Peyer's patch (tissue), 4 donors: ENCODE data around the gene NUDT9. TPM values are rescaled to one million over a fixed set of nuclear protein-coding genes. Genes with fewer than 3 reads are reported as not detected.

Experiments used
- DNase-seq, 3 donors: peaks; one replicate each; pipeline ENCODE4 v3.0.0-alpha.2; 2017 to 2019
- H3K27ac ChIP-seq, 4 donors: fragments of 200-600 bp; sonication (generic); one replicate each; pipeline ENCODE4 v1.5.1; 2016 to 2019
- H3K27me3 ChIP-seq, 2 donors: fragments of 200-600 bp; sonication (generic); one replicate each; pipeline ENCODE4 v1.5.1; 2019
- H3K36me3 ChIP-seq, 3 donors: fragments of 200-600 bp; sonication (generic); one replicate each; pipeline ENCODE4 v1.5.1; 2016 to 2019
- H3K4me1 ChIP-seq, 4 donors: fragments of 200-600 bp; sonication (generic); one replicate each; pipeline ENCODE4 v1.5.1; 2016 to 2019
- H3K4me3 ChIP-seq, 4 donors: fragments of 200-600 bp; sonication (generic); 1 replicate in 3 of 4; 2 replicates in 1 of 4; pipeline ENCODE4 v1.5.1; 2016 to 2019; ENCODE audit warnings: mild to moderate bottlenecking in 1 of 4
- H3K9me3 ChIP-seq, 4 donors: fragments of 200-600 bp; sonication (generic); one replicate each; pipeline ENCODE4 v1.5.1; 2016 to 2019; ENCODE audit warnings: mild to moderate bottlenecking in 1 of 4
- POLR2A ChIP-seq, 2 donors: fragments of 450-650 bp; IDR thresholded peaks; one replicate each; pipeline ENCODE4 v1.5.1; 2017; ENCODE audit warnings: antibody characterized with exemption in 2 of 2, mild to moderate bottlenecking in 2 of 2, moderate library complexity in 2 of 2
- total RNA-seq, 4 donors: library from RNA; depleted of rRNA; stranded (reverse); fragments of >200 nt; gene quantifications; one replicate each; pipeline ENCODE4 v1.1.0, GENCODE V29; 2016
- TF ChIP-seq, protein P1 (sequence below), 6 experiments: fragments of 450-650 bp in 4 of 6; fragments of 200-600 bp in 2 of 6; sonication (generic) in 1 of 6; IDR thresholded peaks; one replicate each; pipeline ENCODE4 v1.5.1; 2017 to 2019; ENCODE audit warnings: antibody characterized with exemption in 6 of 6, mild to moderate bottlenecking in 3 of 6, moderate library complexity in 1 of 6

The NUDT9 gene
- total RNA-seq, 4 donors from 2014 or later: 11.6 to 47.1 (median 37.8) TPM

- no peak for DNase-seq
- TF ChIP-seq POLR2A (IDR thresholded peaks at IDR 0.05): no peak
- TF ChIP-seq, protein P1, sequence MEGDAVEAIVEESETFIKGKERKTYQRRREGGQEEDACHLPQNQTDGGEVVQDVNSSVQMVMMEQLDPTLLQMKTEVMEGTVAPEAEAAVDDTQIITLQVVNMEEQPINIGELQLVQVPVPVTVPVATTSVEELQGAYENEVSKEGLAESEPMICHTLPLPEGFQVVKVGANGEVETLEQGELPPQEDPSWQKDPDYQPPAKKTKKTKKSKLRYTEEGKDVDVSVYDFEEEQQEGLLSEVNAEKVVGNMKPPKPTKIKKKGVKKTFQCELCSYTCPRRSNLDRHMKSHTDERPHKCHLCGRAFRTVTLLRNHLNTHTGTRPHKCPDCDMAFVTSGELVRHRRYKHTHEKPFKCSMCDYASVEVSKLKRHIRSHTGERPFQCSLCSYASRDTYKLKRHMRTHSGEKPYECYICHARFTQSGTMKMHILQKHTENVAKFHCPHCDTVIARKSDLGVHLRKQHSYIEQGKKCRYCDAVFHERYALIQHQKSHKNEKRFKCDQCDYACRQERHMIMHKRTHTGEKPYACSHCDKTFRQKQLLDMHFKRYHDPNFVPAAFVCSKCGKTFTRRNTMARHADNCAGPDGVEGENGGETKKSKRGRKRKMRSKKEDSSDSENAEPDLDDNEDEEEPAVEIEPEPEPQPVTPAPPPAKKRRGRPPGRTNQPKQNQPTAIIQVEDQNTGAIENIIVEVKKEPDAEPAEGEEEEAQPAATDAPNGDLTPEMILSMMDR (IDR thresholded peaks at IDR 0.05): no peak
- H3K27me3 ChIP-seq: no peaks in the 10 kb centered on the region
- H3K27ac ChIP-seq: no peak overlapping the region
- H3K4me1 ChIP-seq: no peaks in the 10 kb centered on the region
- H3K36me3 ChIP-seq: peaks cover 0 to 39% (median 0%) of the 10 kb centered on the region in 3 donors
- no peak overlapping the region for H3K4me3 ChIP-seq
- H3K9me3 ChIP-seq: no peaks in the 10 kb centered on the region
These were observed 29.2 kb downstream of the NUDT9 start for GRCh38 chr4:87451537-87451936.

DNA sequence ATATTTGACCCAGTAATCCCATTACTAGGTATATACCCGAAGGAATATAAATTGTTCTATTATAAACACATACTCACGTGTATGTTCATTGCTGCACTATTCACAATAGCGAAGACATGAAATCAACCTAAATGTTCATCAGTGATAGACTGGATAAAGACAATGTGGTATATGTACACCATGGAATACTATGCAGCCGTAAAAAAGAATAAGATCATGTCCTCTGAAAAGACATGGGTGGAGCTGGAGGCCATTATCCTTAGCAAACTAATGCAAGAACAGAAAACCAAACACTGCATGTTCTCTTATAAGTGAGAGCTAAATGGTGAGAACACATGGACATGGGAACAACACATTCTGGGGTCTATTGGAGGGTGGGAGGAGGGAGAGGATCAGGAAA is 36.5 kb downstream of the NUDT9 start:
- H3K9me3 ChIP-seq: no peaks in the 10 kb centered on the region
- H3K4me3 ChIP-seq: no peak overlapping the region
- H3K36me3 ChIP-seq: peaks cover 0 to 31% (median 0%) of the 10 kb centered on the region in 3 donors
- H3K4me1 ChIP-seq: no peaks in the 10 kb centered on the region
- H3K27ac ChIP-seq: no peak overlapping the region
- H3K27me3 ChIP-seq: no peaks in the 10 kb centered on the region
- TF ChIP-seq POLR2A (IDR thresholded peaks at IDR 0.05): no peak
- TF ChIP-seq, protein P1 (IDR thresholded peaks at IDR 0.05): no peak
- DNase-seq: no peak

DNA sequence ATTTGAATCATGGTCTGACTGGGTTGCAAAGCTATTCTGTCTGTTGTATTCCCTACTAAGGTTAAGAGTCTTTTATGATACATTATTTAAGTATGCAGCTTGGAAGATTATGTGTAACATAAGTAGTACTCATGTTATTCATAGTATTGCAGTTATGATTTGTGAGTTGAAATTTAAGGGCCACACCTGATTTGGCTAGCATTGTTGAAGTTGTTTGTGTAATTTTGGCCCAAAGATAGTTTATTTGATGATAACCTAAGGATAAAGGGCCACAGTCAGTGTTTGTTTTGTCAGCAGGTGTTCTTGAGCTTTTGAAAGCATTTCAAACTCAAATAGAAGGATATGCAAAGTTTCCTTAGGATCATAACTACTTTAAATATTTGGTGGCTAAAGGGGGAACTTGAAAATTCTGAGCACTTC is 38.9 kb downstream of the NUDT9 start:
- no peak for DNase-seq
- Histone ChIP-seq H3K36me3 (peaks cover 0 to 18% (median 0%) of the 10 kb centered on the region in 3 donors), H3K4me3 (no peak overlapping the region), H3K4me1 (no peaks in the 10 kb centered on the region), H3K27ac (no peak overlapping the region), H3K27me3 (no peaks in the 10 kb centered on the region), H3K9me3 (no peaks in the 10 kb centered on the region)
- no peak for TF ChIP-seq POLR2A (IDR thresholded peaks at IDR 0.05)
- TF ChIP-seq, protein P1 (IDR thresholded peaks at IDR 0.05): no peak

GRCh38 chr4:87462102-87462501 is 39.7 kb downstream of the NUDT9 start:
- peaks cover 0 to 18% (median 0%) of the 10 kb centered on the region in 3 donors for H3K36me3 ChIP-seq
- no peak overlapping the region for H3K4me3 ChIP-seq
- H3K27me3 ChIP-seq: no peaks in the 10 kb centered on the region
- TF ChIP-seq, protein P1 (IDR thresholded peaks at IDR 0.05): no peak
- TF ChIP-seq POLR2A (IDR thresholded peaks at IDR 0.05): no peak
- H3K27ac ChIP-seq: no peak overlapping the region
- H3K4me1 ChIP-seq: no peaks in the 10 kb centered on the region
- no peaks in the 10 kb centered on the region for H3K9me3 ChIP-seq
- no peak for DNase-seq

GRCh38 chr4:87465739-87466366 is 43.5 kb downstream of the NUDT9 start:
- TF ChIP-seq, protein P1 (IDR thresholded peaks at IDR 0.05): peak; percentile 26 to 82 (median 68)
- TF ChIP-seq POLR2A (IDR thresholded peaks at IDR 0.05): no peak
- Histone ChIP-seq H3K4me3 (no peak overlapping the region), H3K27me3 (no peaks in the 10 kb centered on the region), H3K36me3 (no peaks in the 10 kb centered on the region), H3K27ac (no peak overlapping the region), H3K9me3 (no peaks in the 10 kb centered on the region), H3K4me1 (no peaks in the 10 kb centered on the region)
- DNase-seq: no peak
